DND-41 (cell line): Measurements from ENCODE around the gene GNRH2.
"Not testable (repeated sequence)": the region's sequence is repeated elsewhere in the genome, so short reads cannot be mapped to it uniquely, and the experiment has no call there.

Experiments used
- ATAC-seq: fragments of 200-7000 bp; cut with Tn5 transposase; 3 replicates; pipeline ENCODE4 v1.9.1; 2021; ENCODE audit warnings: low read depth; ENCODE audit not compliant: insufficient read depth
- DNase-seq: peaks from one replicate; pipeline ENCODE4 v3.0.0-alpha.2; 2020
- H2AFZ ChIP-seq: 2 replicates; pipeline ENCODE4 v1.6.0; 2012; ENCODE audit warnings: low read depth, low read length
- H3K27ac ChIP-seq: 2 replicates; pipeline ENCODE4 v1.5.1; 2012; ENCODE audit warnings: low read length, inconsistent platforms
- H3K27me3 ChIP-seq: fragments of 200-600 bp; sonication (generic); 2 replicates; pipeline ENCODE4 v1.6.0; 2012; ENCODE audit warnings: low read length, mild to moderate bottlenecking, inconsistent platforms; ENCODE audit not compliant: insufficient read depth, poor library complexity
- H3K36me3 ChIP-seq: 2 replicates; pipeline ENCODE4 v1.5.1; 2012; ENCODE audit warnings: low read length, inconsistent platforms; ENCODE audit not compliant: insufficient read depth
- H3K4me1 ChIP-seq: 2 replicates; pipeline ENCODE4 v1.5.1; 2012; ENCODE audit warnings: mild to moderate bottlenecking, low read length; ENCODE audit not compliant: insufficient read depth
- H3K4me2 ChIP-seq: 2 replicates; pipeline ENCODE4 v1.6.0; 2012; ENCODE audit warnings: mild to moderate bottlenecking, moderate library complexity, low read length, inconsistent platforms; ENCODE audit not compliant: insufficient read depth
- H3K4me3 ChIP-seq, 2 experiments: fragments of 200-600 bp in 1 of 2; shearing (Covaris generic) in 1 of 2; 2 replicates each; pipeline ENCODE4 v1.5.1; 2012 to 2016; ENCODE audit warnings: inconsistent platforms in 2 of 2, low read length in 2 of 2, mild to moderate bottlenecking in 2 of 2, low read depth in 1 of 2, moderate library complexity in 1 of 2
- H3K79me2 ChIP-seq: 2 replicates; pipeline ENCODE4 v1.6.0; 2012; ENCODE audit warnings: low read length, inconsistent platforms; ENCODE audit not compliant: insufficient read depth
- H3K9ac ChIP-seq: 2 replicates; pipeline ENCODE4 v1.6.0; 2012; ENCODE audit warnings: low read depth, mild to moderate bottlenecking, inconsistent platforms, low read length, moderate library complexity
- H3K9me3 ChIP-seq: 2 replicates; pipeline ENCODE4 v1.5.1; 2012; ENCODE audit warnings: low read length, moderate library complexity, mild to moderate bottlenecking, inconsistent platforms; ENCODE audit not compliant: insufficient read depth, severe bottlenecking
- H4K20me1 ChIP-seq: 2 replicates; pipeline ENCODE4 v1.6.0; 2012; ENCODE audit warnings: low read length; ENCODE audit not compliant: insufficient read depth
- EZH2 ChIP-seq: IDR thresholded peaks from 3 replicates; pipeline ENCODE4 v1.6.1; 2012; ENCODE audit warnings: borderline replicate concordance, low read depth, mild to moderate bottlenecking, moderate library complexity, low read length, inconsistent platforms; ENCODE audit not compliant: severe bottlenecking
- TF ChIP-seq, protein P1 (sequence below): IDR thresholded peaks from 2 replicates; pipeline ENCODE4 v1.5.1; 2012; ENCODE audit warnings: borderline replicate concordance, low read length, moderate library complexity, mild to moderate bottlenecking; ENCODE audit not compliant: poor library complexity, severe bottlenecking; ENCODE audit errors: extremely low read depth

The GNRH2 gene

DNA sequence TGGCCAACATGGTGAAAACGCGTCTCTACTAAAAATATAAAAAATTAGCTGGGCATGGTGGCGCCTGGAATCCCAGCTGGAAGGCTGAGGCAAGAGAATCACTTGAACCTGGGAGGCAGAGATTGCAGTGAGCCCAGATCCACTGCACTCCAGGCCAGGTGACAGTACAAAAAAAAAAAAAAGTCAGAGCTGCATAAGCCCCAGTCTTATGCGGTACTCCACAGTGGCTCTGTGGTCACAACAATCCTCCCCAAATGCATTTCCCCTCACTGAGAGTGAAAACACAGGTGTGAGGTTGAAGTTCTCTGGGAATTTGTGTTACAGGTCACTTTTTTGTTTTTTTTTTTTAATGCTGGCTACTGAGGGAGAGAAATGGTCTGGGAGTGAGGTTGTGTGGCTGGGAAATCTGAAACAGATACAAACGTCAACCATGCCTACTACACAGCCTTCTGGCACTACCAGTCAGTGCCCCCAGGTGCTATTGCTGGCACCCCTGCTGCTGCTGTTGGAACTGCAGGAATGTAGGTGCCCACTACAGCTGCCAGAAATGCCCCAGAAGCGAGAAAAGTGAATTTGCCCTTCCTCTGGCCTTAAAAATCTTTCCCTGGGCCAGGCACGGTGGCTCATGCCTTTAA, 8.1 kb downstream of the GNRH2 start:
- H3K4me2 ChIP-seq = no peak overlapping the region
- no peaks in the 10 kb centered on the region for H3K27me3 ChIP-seq
- ATAC-seq = peak; percentile 56
- no peak overlapping the region for H3K9ac ChIP-seq
- no peak overlapping the region for H2AFZ ChIP-seq
- no peak overlapping the region for H3K4me3 ChIP-seq
- peaks cover 28% of the 10 kb centered on the region for H4K20me1 ChIP-seq
- TF ChIP-seq, protein P1, sequence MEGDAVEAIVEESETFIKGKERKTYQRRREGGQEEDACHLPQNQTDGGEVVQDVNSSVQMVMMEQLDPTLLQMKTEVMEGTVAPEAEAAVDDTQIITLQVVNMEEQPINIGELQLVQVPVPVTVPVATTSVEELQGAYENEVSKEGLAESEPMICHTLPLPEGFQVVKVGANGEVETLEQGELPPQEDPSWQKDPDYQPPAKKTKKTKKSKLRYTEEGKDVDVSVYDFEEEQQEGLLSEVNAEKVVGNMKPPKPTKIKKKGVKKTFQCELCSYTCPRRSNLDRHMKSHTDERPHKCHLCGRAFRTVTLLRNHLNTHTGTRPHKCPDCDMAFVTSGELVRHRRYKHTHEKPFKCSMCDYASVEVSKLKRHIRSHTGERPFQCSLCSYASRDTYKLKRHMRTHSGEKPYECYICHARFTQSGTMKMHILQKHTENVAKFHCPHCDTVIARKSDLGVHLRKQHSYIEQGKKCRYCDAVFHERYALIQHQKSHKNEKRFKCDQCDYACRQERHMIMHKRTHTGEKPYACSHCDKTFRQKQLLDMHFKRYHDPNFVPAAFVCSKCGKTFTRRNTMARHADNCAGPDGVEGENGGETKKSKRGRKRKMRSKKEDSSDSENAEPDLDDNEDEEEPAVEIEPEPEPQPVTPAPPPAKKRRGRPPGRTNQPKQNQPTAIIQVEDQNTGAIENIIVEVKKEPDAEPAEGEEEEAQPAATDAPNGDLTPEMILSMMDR = no peak
- TF ChIP-seq EZH2 = no peak
- peaks cover 32% of the 10 kb centered on the region for H3K36me3 ChIP-seq
- H3K79me2 ChIP-seq = peaks cover 11% of the 10 kb centered on the region
- H3K27ac ChIP-seq = no peak overlapping the region
- no peaks in the 10 kb centered on the region for H3K9me3 ChIP-seq
- H3K4me1 ChIP-seq = peaks cover 14% of the 10 kb centered on the region
- DNase-seq = peak; percentile 26

DNA sequence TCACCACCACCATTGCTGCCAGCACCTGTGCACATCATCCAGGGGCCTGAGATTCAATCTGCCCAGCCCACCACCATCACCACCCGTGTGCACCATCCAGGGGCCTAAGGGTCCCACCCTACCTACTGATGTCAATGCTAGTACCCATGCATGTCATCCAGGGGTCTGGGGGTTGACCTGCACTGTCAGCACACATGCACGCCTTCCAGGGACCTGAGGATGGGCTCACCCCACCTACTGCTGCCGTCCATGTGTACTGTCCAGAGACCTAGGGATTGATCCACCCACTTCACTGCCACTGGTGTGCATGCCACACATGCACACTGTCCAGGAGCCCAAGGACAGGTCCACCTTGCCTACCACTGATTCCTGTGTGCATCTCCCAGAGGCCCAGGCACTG, 16.1 kb downstream of the GNRH2 start:
- no peak overlapping the region for H3K27ac ChIP-seq
- no peak for TF ChIP-seq EZH2
- TF ChIP-seq, protein P1 = no peak
- H3K9ac ChIP-seq = no peak overlapping the region
- no peak for DNase-seq
- H3K36me3 ChIP-seq = no peaks in the 10 kb centered on the region
- no peak overlapping the region for H3K4me3 ChIP-seq
- H3K4me2 ChIP-seq = no peak overlapping the region
- H4K20me1 ChIP-seq = no peaks in the 10 kb centered on the region
- H3K9me3 ChIP-seq = no peaks in the 10 kb centered on the region
- H2AFZ ChIP-seq = no peak overlapping the region
- H3K4me1 ChIP-seq = no peaks in the 10 kb centered on the region
- ATAC-seq = no peak
- H3K27me3 ChIP-seq = no peaks in the 10 kb centered on the region
- no peaks in the 10 kb centered on the region for H3K79me2 ChIP-seq

DNA sequence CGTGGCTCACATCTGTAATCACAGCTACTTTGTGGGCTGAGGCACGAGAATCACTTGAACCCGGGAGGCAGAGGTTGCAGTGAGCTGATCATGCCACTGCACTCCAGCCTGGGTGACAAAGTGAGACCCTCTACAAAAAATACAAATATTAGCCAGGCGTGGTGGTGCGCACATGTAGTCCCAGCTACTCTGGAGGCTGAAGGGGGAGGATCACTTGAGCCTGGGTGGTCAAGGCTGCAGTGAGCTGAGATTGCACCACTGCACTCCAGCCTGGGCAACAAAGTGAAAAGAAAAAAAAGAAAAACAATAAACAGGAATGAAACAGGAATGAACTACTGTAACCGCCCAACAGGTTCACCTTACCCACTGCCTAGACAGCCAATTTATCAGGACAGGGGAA, 20.7 kb downstream of the GNRH2 start:
- not testable (repeated sequence) for DNase-seq, H2AFZ ChIP-seq, H3K9me3 ChIP-seq, H3K4me1 ChIP-seq, H3K4me3 ChIP-seq, H3K79me2 ChIP-seq, H3K36me3 ChIP-seq, H3K9ac ChIP-seq, H3K27ac ChIP-seq, H4K20me1 ChIP-seq, ATAC-seq, H3K4me2 ChIP-seq, H3K27me3 ChIP-seq

DNA sequence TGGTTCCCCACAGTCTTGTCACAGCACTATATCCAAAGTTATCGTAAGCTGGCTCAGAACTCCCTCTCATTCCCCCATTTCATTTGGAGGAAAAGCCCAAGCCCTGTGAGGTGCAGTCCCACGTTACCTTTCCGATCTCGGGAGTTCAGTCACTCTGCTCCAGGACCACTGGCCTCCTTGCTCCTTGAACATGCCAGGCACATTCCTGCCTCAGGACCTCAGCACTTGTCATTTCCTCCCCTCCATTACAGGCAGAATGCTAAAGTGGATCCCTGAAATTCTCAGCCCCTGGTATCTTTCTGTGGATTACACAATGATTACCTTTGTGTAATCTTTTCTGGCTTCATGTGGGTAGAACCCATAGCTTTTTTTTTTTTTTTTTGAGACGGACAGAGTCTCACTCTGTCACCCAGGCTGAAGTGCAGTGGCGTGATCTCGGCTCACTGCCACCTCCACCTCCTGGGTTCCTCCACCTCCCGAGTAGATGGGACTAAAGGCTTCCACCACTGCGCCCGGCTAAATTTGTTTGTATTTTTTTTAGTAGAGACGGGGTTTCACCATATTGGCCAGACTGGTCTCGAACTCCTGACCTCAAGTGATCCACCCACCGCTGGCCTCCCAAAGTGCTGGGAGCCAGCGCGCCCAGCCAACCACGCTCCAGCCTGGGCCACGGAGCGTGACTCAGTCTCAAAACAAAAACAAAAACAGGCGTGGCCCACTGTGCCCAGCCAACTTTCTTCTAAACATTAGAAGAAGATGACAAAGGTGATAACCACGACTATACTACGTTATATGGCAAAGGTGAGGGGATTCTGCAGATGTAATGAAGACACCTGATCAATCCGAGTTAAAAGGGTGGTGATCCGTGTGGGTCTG, 24.0 kb downstream of the GNRH2 start:
- Histone ChIP-seq H3K4me3 (no peak overlapping the region), H3K9ac (no peak overlapping the region), H3K27ac (no peak overlapping the region), H3K9me3 (no peaks in the 10 kb centered on the region), H3K36me3 (no peaks in the 10 kb centered on the region), H3K4me1 (no peaks in the 10 kb centered on the region), H2AFZ (no peak overlapping the region), H3K27me3 (no peaks in the 10 kb centered on the region), H3K4me2 (no peak overlapping the region), H3K79me2 (no peaks in the 10 kb centered on the region), H4K20me1 (no peaks in the 10 kb centered on the region)
- no peak for ATAC-seq
- TF ChIP-seq EZH2 = no peak
- TF ChIP-seq, protein P1 = no peak
- DNase-seq = no peak
